A673 (cell line): ENCODE data around the gene KIDINS220. TPM values are rescaled to one million over a fixed set of nuclear protein-coding genes. Genes with fewer than 3 reads are reported as not detected.
"Not testable (repeated sequence)": the region's sequence is repeated elsewhere in the genome, so short reads cannot be mapped to it uniquely, and the experiment has no call there.

Source experiments
- BruUV-seq: library from RNA; stranded (reverse); fragments of 400-500 nt; replicated peaks from 2 replicates; lab custom pipeline; 2021; lab: Mats Ljungman, UMichigan
- CTCF ChIA-PET: fragments of 300-600 bp; sonication (Branson Sonifier 250); formaldehyde crosslinking; loops from one replicate; lab custom pipeline; 2022; ENCODE audit warnings: antibody characterized with exemption; lab: Charles Lee
- POLR2A ChIA-PET: fragments of 300-600 bp; sonication (Branson Sonifier 250); formaldehyde crosslinking; loops from one replicate; lab custom pipeline; 2022; ENCODE audit warnings: antibody characterized with exemption; ENCODE audit not compliant: low non-redundant PET; lab: Charles Lee
- DNase-seq: peaks from one replicate; pipeline ENCODE4 v3.0.0-alpha.2; 2015; ENCODE audit warnings: low spot score
- H3K27ac ChIP-seq: fragments of 200-600 bp; sonication (generic); 2 replicates; pipeline ENCODE4 v1.5.1; 2016; ENCODE audit warnings: mixed run types, low read depth, mild to moderate bottlenecking, mixed read lengths, antibody characterized with exemption, low read length; ENCODE audit not compliant: poor library complexity, severe bottlenecking
- H3K27me3 ChIP-seq: fragments of 200-600 bp; sonication (generic); replicated peaks from 2 replicates; pipeline ENCODE4 v1.6.1; 2017; ENCODE audit warnings: mixed run types, low read depth, mild to moderate bottlenecking, mixed read lengths, antibody characterized with exemption, low read length; ENCODE audit not compliant: insufficient read depth, poor library complexity
- H3K36me3 ChIP-seq: fragments of 200-600 bp; sonication (generic); 2 replicates; pipeline ENCODE4 v1.6.1; 2016; ENCODE audit warnings: mixed run types, mild to moderate bottlenecking, mixed read lengths, antibody characterized with exemption, low read length; ENCODE audit not compliant: insufficient read depth, poor library complexity, severe bottlenecking
- H3K4me1 ChIP-seq: fragments of 200-600 bp; sonication (generic); 2 replicates; pipeline ENCODE4 v1.6.1; 2017; ENCODE audit warnings: mixed run types, mild to moderate bottlenecking, mixed read lengths, antibody characterized with exemption, low read length; ENCODE audit not compliant: insufficient read depth, poor library complexity, severe bottlenecking
- H3K4me3 ChIP-seq: fragments of 200-600 bp; sonication (generic); 2 replicates; pipeline ENCODE4 v1.5.1; 2016; ENCODE audit warnings: low read depth, mixed run types, mild to moderate bottlenecking, mixed read lengths, low read length; ENCODE audit not compliant: poor library complexity, severe bottlenecking
- H3K9me3 ChIP-seq: fragments of 200-600 bp; sonication (generic); 2 replicates; pipeline ENCODE4 v1.6.1; 2016; ENCODE audit warnings: mixed run types, low read depth, mild to moderate bottlenecking, mixed read lengths, antibody characterized with exemption, low read length; ENCODE audit not compliant: poor library complexity, severe bottlenecking
- EZH2 ChIP-seq: fragments of 200-600 bp; sonication (generic); IDR thresholded peaks from 2 replicates; pipeline ENCODE4 v1.6.1; 2017; ENCODE audit warnings: borderline replicate concordance, low read depth, mild to moderate bottlenecking, mixed read lengths, antibody characterized with exemption, low read length; ENCODE audit not compliant: poor library complexity, severe bottlenecking
- intact Hi-C: fragments of 100-400 bp; cut with micrococcal nuclease; formaldehyde crosslinking; loops from one replicate; pipeline ENCODE4 v1.10.0; 2022; ENCODE audit not compliant: unreplicated experiment
- total RNA-seq: library from RNA; stranded (reverse); gene quantifications from 2 replicates; pipeline ENCODE4 v1.2.3, GENCODE V29; 2021
- TF ChIP-seq, protein P1 (sequence below): fragments of 300-800, 200-600 bp; sonication (generic); conservative IDR thresholded peaks from 2 replicates; pipeline ENCODE4 v1.5.1; 2017; ENCODE audit warnings: low read depth, mild to moderate bottlenecking, antibody characterized with exemption, low read length, moderate library complexity, mixed read lengths

Gene KIDINS220
- total RNA-seq, 1 experiment from 2014 or later, result 46.4 TPM

GRCh38 chr2:8732601-8733000, 104.8 kb downstream of the KIDINS220 start:
- ChIA-PET POLR2A (no interaction called here), CTCF (no interaction called here)
- no peaks in the 10 kb centered on the region for H3K27me3 ChIP-seq
- H3K27ac ChIP-seq, result no peak overlapping the region
- no peaks in the 10 kb centered on the region for H3K9me3 ChIP-seq
- intact Hi-C loops, result no loop called here
- no peak for DNase-seq
- no peaks in the 10 kb centered on the region for H3K4me1 ChIP-seq
- H3K36me3 ChIP-seq, result peaks cover 31% of the 10 kb centered on the region
- H3K4me3 ChIP-seq, result no peak overlapping the region
- TF ChIP-seq, protein P1, sequence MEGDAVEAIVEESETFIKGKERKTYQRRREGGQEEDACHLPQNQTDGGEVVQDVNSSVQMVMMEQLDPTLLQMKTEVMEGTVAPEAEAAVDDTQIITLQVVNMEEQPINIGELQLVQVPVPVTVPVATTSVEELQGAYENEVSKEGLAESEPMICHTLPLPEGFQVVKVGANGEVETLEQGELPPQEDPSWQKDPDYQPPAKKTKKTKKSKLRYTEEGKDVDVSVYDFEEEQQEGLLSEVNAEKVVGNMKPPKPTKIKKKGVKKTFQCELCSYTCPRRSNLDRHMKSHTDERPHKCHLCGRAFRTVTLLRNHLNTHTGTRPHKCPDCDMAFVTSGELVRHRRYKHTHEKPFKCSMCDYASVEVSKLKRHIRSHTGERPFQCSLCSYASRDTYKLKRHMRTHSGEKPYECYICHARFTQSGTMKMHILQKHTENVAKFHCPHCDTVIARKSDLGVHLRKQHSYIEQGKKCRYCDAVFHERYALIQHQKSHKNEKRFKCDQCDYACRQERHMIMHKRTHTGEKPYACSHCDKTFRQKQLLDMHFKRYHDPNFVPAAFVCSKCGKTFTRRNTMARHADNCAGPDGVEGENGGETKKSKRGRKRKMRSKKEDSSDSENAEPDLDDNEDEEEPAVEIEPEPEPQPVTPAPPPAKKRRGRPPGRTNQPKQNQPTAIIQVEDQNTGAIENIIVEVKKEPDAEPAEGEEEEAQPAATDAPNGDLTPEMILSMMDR, result no peak
- no peak for TF ChIP-seq EZH2
- no TSS peak for BruUV-seq

DNA sequence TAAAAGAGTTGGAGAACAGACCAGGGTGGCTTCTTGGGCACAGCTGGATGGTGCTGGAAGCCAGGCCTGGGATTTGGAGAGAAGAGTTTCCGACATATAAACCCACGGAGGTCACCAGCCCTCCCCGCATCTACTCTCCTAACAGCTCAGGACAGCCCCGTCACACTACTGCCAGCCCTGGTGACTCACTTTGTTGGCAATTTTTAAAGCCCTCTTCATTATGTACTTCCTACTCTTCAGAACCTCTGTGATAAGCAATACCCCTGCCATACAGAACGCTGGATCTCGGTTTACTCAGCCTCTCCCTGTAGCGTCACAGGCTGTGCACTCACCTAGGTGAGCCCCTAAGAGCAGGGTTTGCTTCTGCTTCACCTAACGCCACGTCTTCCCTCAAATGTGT, 107.5 kb downstream of the KIDINS220 start:
- no peaks in the 10 kb centered on the region for H3K9me3 ChIP-seq
- BruUV-seq, result no TSS peak
- TF ChIP-seq EZH2, result no peak
- TF ChIP-seq, protein P1, result no peak
- no peaks in the 10 kb centered on the region for H3K27me3 ChIP-seq
- DNase-seq, result no peak
- H3K4me1 ChIP-seq, result no peaks in the 10 kb centered on the region
- POLR2A ChIA-PET, result no interaction called here
- intact Hi-C loops, result no loop called here
- H3K27ac ChIP-seq, result no peak overlapping the region
- no peak overlapping the region for H3K4me3 ChIP-seq
- peaks cover 31% of the 10 kb centered on the region for H3K36me3 ChIP-seq
- CTCF ChIA-PET, result no interaction called here

DNA sequence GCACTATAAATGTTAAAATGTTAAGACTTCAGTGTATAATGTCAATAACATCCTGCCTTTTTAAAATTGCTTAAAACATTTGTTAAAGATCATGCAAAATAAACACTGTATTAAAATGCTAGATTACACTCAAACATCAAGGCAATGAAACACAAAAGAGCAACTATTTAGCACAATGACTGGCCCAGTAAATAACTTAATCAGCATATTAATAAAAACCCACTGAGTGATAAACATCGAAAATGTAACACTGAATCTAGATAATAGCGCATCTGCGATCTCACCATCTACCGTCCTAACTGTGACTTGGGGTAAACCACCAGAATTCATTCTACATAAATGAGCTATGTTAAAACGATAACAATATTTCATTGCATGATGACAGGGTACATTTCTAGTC, 108.3 kb downstream of the KIDINS220 start:
- H3K27me3 ChIP-seq, CTCF ChIA-PET, DNase-seq, H3K27ac ChIP-seq, BruUV-seq, POLR2A ChIA-PET, H3K4me3 ChIP-seq, H3K9me3 ChIP-seq, H3K4me1 ChIP-seq, intact Hi-C loops: not testable (repeated sequence)
- peaks cover 27% of the 10 kb centered on the region for H3K36me3 ChIP-seq

GRCh38 chr2:8728305-8729015, 109.0 kb downstream of the KIDINS220 start:
- H3K27ac ChIP-seq, result no peak overlapping the region
- H3K4me1 ChIP-seq, result no peaks in the 10 kb centered on the region
- peaks cover 23% of the 10 kb centered on the region for H3K36me3 ChIP-seq
- no TSS peak for BruUV-seq
- H3K27me3 ChIP-seq, result no peaks in the 10 kb centered on the region
- intact Hi-C loops, result no loop called here
- H3K4me3 ChIP-seq, result no peak overlapping the region
- POLR2A ChIA-PET, result interaction anchor here (0.7 kb wide), 1 partner anchor 1602 kb away, joined by 3 read pairs; no protein-coding TSS in a partner anchor
- no peak for DNase-seq
- no peaks in the 10 kb centered on the region for H3K9me3 ChIP-seq
- CTCF ChIA-PET, result no interaction called here
- TF ChIP-seq, protein P1, result no peak
- no peak for TF ChIP-seq EZH2
